Measurements from ENCODE around the gene PFKP.

The PFKP gene

GRCh38 chr10:3143366-3143765, 76.0 kb downstream of the PFKP start:
- no peak for DNase-seq
- Histone ChIP-seq H2AFZ (ENCODE audit: low read length) (no peak overlapping the region), H3K4me3 (ENCODE audit: low read length) (no peak overlapping the region), H3K9me2 (replicated peaks; ENCODE audit: insufficient read depth, low read length) (no peaks in the 10 kb centered on the region), H3F3A (ENCODE audit: insufficient read depth, low read length) (no peaks in the 10 kb centered on the region), H3K4me2 (ENCODE audit: low read depth, low read length) (no peak overlapping the region), H3K9ac (ENCODE audit: low read length) (no peak overlapping the region), H3K27me3 (replicated peaks; ENCODE audit: insufficient read depth, low read length) (no peaks in the 10 kb centered on the region), H3K4me1 (ENCODE audit: low read length) (no peaks in the 10 kb centered on the region), H3K36me3 (replicated peaks; ENCODE audit: insufficient read depth, low read length) (peaks cover 19% of the 10 kb centered on the region), H3K9me3 (replicated peaks; ENCODE audit: insufficient read depth, low read length) (no peaks in the 10 kb centered on the region), H3K79me2 (ENCODE audit: low read length) (no peaks in the 10 kb centered on the region), H4K20me1 (ENCODE audit: insufficient read depth, low read length) (no peaks in the 10 kb centered on the region), H3K27ac (ENCODE audit: low read length) (no peak overlapping the region)
- TF ChIP-seq CTCF (IDR thresholded peaks at IDR 0.05; ENCODE audit: low read length) (no peak), EZH2phosphoT487 (IDR thresholded peaks at IDR 0.05; ENCODE audit: low read length) (no peak), EZH2 (optimal IDR thresholded peaks at IDR 0.05; ENCODE audit: low read depth, low read length) (no peak)

- Histone ChIP-seq H3K36me3 (replicated peaks; ENCODE audit: insufficient read depth, low read length) (peaks cover 15% of the 10 kb centered on the region), H4K20me1 (ENCODE audit: insufficient read depth, low read length) (no peaks in the 10 kb centered on the region)
Measured at GRCh38 chr10:3143791-3144434, 76.6 kb downstream of the PFKP start.

GRCh38 chr10:3145366-3145765, 78.0 kb downstream of the PFKP start:
- H3K4me1 ChIP-seq (ENCODE audit: low read length) = no peaks in the 10 kb centered on the region
- H4K20me1 ChIP-seq (ENCODE audit: insufficient read depth, low read length) = no peaks in the 10 kb centered on the region
- H3K4me3 ChIP-seq (ENCODE audit: low read length) = no peak overlapping the region
- no peaks in the 10 kb centered on the region for H3K27me3 ChIP-seq (replicated peaks; ENCODE audit: insufficient read depth, low read length)
- no peaks in the 10 kb centered on the region for H3F3A ChIP-seq (ENCODE audit: insufficient read depth, low read length)
- no peak for TF ChIP-seq EZH2 (optimal IDR thresholded peaks at IDR 0.05; ENCODE audit: low read depth, low read length)
- TF ChIP-seq EZH2phosphoT487 (IDR thresholded peaks at IDR 0.05; ENCODE audit: low read length) = no peak
- no peak for TF ChIP-seq CTCF (IDR thresholded peaks at IDR 0.05; ENCODE audit: low read length)
- H3K4me2 ChIP-seq (ENCODE audit: low read depth, low read length) = no peak overlapping the region
- H3K79me2 ChIP-seq (ENCODE audit: low read length) = no peaks in the 10 kb centered on the region
- no peaks in the 10 kb centered on the region for H3K9me2 ChIP-seq (replicated peaks; ENCODE audit: insufficient read depth, low read length)
- H3K9ac ChIP-seq (ENCODE audit: low read length) = no peak overlapping the region
- DNase-seq = no peak
- H3K36me3 ChIP-seq (replicated peaks; ENCODE audit: insufficient read depth, low read length) = peaks cover under 1% of the 10 kb centered on the region
- H3K27ac ChIP-seq (ENCODE audit: low read length) = no peak overlapping the region
- H3K9me3 ChIP-seq (replicated peaks; ENCODE audit: insufficient read depth, low read length) = no peaks in the 10 kb centered on the region
- no peak overlapping the region for H2AFZ ChIP-seq (ENCODE audit: low read length)

More at GRCh38 chr10:3143791-3144434, 76.6 kb downstream of the PFKP start:
- H3K9me3 ChIP-seq (replicated peaks; ENCODE audit: insufficient read depth, low read length) = no peaks in the 10 kb centered on the region
- no peak overlapping the region for H2AFZ ChIP-seq (ENCODE audit: low read length)
- no peaks in the 10 kb centered on the region for H3F3A ChIP-seq (ENCODE audit: insufficient read depth, low read length)
- DNase-seq = no peak
- no peak overlapping the region for H3K4me2 ChIP-seq (ENCODE audit: low read depth, low read length)
- no peaks in the 10 kb centered on the region for H3K27me3 ChIP-seq (replicated peaks; ENCODE audit: insufficient read depth, low read length)
- no peaks in the 10 kb centered on the region for H3K9me2 ChIP-seq (replicated peaks; ENCODE audit: insufficient read depth, low read length)
- no peak overlapping the region for H3K4me3 ChIP-seq (ENCODE audit: low read length)
- H3K27ac ChIP-seq (ENCODE audit: low read length) = no peak overlapping the region
- no peak for TF ChIP-seq CTCF (IDR thresholded peaks at IDR 0.05; ENCODE audit: low read length)
- no peak for TF ChIP-seq EZH2 (optimal IDR thresholded peaks at IDR 0.05; ENCODE audit: low read depth, low read length)
- no peak for TF ChIP-seq EZH2phosphoT487 (IDR thresholded peaks at IDR 0.05; ENCODE audit: low read length)
- H3K9ac ChIP-seq (ENCODE audit: low read length) = no peak overlapping the region
- no peaks in the 10 kb centered on the region for H3K4me1 ChIP-seq (ENCODE audit: low read length)
- no peaks in the 10 kb centered on the region for H3K79me2 ChIP-seq (ENCODE audit: low read length)

Data from MM.1S (cell line).